ENCODE measurements around the gene PDXK.
"Not testable (repeated sequence)": the region's sequence is repeated elsewhere in the genome, so short reads cannot be mapped to it uniquely, and the experiment has no call there.

Gene PDXK

DNA sequence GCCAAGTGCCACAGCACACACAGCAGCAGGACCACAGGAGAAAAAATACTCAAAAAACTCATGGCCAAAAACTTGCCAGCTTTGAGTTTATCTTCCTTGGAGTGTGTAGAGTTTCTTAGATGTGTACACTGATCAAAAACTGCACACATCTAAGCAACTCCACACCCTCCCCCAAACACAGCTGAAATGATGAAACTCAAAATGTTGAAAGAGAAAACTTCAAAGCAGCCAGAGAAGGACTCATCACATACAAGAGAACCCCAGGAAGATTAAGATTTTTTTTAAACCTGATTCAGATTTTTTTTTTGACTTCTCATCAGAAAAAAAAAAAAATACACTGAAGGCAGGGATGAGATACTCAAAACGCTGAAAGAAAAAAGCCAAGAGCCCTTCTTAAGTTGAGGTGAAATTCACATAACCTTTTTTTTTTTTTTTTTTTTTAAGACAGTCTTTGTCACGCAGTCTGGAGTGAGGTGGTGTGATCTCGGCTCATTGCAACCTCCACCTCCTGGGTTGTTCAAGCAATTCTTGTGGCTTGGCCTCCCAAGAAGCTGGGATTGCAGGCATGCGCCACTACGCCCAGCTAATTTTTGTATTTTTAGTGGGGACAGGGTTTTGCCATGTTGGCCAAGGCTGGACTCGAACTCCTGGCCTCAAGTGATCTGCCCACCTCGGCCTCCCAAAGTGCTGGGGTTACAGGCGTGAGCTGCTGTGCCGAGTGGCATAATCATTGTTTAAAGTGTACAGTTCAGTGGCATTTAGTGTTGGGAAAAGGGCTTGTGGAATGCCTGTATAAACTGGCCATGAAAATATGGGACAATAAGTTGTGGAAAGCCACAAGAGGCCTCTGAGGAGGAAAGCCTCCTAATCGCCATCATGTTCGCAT is 20.9 kb upstream of the PDXK start:
- DNase-seq (no peak), ATAC-seq (no peak)

- not testable (repeated sequence) for DNase-seq, ATAC-seq
These were observed 19.5 kb upstream of the PDXK start for GRCh38 chr21:43699492-43699777.

DNA sequence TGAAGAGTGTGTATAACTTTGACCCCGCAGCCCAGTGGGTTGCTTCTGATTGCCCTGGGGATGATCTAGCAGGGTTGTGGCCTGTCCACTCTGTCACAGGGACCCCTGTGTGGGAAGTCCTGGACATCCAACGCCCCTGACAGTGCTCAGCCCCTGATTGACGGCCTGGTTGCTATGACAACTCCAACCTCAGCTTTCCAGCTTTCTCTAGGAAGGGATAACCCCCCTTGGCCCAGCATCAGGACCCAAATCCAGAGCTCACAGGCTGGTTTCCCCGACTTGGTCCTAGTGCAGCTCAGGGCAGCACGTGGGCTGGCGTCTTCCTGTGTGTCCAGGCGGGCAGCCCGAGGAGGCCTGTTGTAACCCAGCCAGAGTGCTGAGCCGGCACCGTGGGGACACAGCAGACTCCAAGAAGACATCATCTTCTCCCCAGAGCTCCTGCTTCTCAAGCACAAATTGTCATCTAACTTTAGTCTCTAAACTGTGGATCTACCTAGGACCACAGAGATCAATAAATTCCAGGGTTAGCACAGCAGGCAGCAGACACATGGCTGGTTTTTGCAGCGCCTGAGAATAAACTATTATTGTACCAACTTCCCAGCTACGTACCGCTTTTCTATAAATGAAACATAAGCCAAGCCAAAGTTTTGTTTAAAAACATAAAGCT is 18.9 kb upstream of the PDXK start:
- ATAC-seq (no peak), DNase-seq (no peak)

GRCh38 chr21:43701936-43702784 is 16.8 kb upstream of the PDXK start:
- DNase-seq = no peak
- ATAC-seq = peak; percentile 7

GRCh38 chr21:43702785-43703034 is 16.2 kb upstream of the PDXK start:
- DNase-seq (no peak), ATAC-seq (no peak)

DNA sequence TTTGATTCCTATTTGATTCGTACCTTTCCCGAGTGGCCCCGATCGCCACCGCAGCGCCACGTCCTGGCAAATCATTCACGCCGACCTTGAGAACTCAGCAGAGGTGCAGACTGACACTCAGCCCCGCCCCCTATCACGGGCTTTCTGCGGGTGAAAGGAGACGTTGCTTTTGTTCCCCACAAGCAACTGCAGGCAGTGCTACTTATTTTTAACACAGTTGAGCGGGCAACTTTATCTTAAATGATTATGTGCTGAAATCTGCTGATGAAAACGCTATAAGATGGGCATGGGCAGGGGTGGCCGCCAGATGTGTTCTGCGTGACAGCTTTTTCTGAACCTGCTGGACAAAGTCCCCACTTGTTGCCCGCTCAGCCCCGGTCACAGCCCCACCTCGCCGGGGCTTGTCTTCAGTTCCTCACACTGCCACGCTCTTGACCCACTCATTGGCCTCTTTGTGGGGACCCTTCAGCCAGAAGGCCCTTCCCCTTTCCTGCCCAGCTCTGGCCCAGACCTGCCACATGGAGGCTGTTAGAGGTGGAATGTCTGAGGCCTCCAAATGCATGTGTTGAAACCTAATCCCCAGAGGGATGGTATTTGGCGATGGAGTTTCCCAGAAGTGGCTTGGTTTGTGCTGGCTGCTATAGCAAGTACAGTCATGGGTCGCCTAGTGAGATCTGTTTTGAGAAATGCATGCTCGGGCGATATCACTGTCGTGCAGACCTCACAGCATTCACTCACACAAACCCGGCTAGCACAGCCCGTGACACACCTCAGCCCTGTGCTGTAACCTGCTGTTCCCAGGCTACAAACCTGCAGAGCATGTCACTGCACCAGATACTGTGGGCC is 15.7 kb upstream of the PDXK start:
- peak; percentile 39 for DNase-seq

DNA sequence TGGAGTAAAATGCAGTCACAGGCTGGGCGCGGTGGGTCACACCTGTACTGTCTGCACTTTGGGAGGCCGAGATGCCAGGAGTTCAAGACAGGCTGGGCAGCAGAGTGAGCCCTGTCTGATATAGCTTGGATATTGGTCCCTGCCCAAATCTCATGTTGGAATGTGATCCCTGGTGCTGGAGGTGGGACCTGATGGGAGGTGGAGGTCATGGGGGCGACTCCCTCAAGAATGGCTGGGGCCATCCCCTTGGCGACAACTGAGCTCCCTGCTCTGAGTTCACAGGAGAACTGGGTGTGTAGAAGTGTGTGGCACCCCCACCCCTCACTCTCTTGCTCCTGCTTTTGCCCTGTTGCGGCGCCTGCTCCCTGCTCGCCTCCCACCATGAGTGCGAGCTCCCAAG is 11.5 kb upstream of the PDXK start:
- ATAC-seq (no peak), DNase-seq (no peak)

More for the DNA sequence above, 15.7 kb upstream of the PDXK start:
- no peak for ATAC-seq

GRCh38 chr21:43708745-43709381 is 10.1 kb upstream of the PDXK start:
- ATAC-seq (no peak), DNase-seq (no peak)

GRCh38 chr21:43712268-43712942 is 6.5 kb upstream of the PDXK start:
- ATAC-seq (no peak), DNase-seq (no peak)

GRCh38 chr21:43713123-43713522 is 5.8 kb upstream of the PDXK start:
- not testable (repeated sequence) for ATAC-seq, DNase-seq

GRCh38 chr21:43716376-43717165 is 2.4 kb upstream of the PDXK start:
- ATAC-seq (peak; percentile 6), DNase-seq (peak; percentile 22)

- no peak for DNase-seq
- ATAC-seq = no peak
These were observed 1.6 kb upstream of the PDXK start for GRCh38 chr21:43717166-43717853.

- ATAC-seq (no peak), DNase-seq (peak; percentile 20)
These were observed 710 bp upstream of the PDXK start for GRCh38 chr21:43717967-43718871.

GRCh38 chr21:43719748-43720538 is 1.0 kb downstream of the PDXK start:
- no peak for DNase-seq
- peak; percentile 4 for ATAC-seq

DNA sequence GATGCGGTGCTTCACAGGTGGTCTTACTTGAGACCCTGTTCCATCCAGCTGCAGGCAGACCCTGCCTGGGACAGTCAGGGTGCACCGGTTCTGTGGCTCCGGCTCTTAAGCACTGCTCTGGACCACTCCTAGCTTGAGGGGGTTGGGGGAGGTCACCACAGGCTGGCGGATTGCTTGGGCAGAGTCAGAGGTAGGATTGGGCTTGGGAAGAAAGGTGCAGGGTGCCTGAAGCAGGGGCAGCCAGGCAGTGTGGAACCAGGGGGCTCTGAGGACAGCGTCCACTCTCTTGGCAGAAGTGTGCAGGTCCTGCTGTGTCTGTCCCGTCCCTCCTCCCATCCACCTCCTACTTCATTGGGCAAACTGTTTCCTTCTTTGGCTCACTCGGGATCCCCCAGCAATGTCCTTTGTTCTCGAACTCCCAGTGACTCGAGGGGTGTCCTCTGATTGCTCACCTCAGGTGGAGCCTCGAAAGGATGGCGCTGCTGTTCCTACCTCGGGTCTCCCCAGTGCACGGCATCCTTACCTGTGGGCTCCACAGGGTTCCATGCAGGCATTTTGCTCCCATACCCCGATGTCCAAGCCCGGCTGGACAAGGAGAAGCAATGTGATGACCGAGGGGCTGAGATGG is 1.7 kb downstream of the PDXK start:
- DNase-seq = no peak
- ATAC-seq = no peak

DNA sequence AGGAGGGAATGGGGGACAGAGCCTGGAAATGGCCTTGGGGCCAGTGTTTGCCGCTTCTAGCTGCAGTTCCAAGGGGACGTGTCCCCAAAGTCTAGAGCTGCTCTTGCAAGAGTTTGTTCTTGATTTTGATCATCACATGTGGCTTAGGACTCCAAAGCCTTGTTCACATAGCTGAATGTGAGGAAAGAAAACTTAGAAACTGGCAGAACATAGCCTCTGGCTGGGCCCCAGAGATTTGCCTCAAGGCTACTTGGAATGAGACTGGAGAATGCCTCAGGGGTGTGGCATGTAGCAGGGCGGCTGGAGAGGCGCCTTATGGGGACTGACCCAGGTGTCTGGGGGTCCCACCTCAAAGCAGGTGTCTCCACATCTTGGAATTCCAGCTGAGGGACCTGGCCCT is 2.3 kb downstream of the PDXK start:
- ATAC-seq (no peak), DNase-seq (no peak)

- DNase-seq (no peak), ATAC-seq (no peak)
These were observed 3.0 kb downstream of the PDXK start for GRCh38 chr21:43721939-43722338.
